Measurements from ENCODE around the gene LBR.

The LBR gene

DNA sequence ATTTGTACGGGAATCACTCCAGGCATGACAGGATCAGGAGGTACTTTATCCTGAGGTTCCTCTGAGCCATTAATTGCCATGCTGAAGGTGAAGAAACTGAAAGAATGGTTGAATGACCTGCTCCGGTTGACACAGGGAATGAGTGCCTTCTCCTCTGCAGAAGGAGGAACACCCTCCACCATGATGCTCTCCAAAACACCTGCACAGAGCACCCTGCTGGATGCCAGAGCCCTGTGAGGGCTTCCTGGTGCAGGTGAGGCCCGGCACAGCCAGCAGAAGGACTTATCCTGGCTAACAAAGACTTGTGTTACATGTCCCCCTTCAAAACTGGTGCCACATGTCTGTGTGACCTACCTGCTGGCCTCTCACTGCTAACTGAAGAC lies 14.3 kb upstream of the LBR start:
- no peak for DNase-seq

DNA sequence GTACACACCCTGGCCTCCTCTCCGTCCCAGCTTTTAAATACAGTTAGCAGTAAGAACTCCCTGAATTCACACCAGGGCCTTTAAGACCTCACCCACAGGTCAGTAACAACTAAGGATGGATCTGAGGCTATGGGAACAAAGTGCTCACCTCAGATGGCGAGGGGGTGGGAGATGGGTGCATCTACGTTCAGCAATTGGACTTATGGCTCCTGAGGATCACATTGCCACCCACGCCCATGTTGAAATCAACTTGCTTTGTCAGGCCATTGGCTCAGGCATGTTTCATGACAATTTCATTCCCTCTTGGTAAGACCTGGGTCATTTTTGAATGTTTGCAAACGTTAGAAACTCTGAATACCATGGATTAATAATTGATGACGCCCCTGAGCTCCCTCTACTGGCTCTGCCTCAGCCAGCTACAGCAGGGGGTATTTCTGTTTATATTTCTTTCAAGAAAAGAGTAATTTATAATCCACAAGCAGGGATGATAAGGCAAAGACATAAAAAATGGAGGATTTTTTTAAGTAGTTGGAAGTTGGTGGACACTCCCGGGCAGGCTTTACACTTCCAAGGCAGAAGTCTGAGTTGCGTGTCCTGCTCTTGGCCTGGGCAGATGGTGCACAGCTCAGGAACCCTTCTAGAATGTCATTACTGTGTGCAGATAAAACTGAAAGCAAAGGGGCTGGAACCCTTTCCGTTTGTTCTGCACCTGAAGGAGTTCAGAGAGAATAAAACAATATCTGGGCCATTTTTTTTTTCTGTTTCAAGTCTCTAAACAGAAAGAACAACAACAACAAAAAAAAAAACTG lies 13.7 kb upstream of the LBR start:
- DNase-seq, result no peak

DNA sequence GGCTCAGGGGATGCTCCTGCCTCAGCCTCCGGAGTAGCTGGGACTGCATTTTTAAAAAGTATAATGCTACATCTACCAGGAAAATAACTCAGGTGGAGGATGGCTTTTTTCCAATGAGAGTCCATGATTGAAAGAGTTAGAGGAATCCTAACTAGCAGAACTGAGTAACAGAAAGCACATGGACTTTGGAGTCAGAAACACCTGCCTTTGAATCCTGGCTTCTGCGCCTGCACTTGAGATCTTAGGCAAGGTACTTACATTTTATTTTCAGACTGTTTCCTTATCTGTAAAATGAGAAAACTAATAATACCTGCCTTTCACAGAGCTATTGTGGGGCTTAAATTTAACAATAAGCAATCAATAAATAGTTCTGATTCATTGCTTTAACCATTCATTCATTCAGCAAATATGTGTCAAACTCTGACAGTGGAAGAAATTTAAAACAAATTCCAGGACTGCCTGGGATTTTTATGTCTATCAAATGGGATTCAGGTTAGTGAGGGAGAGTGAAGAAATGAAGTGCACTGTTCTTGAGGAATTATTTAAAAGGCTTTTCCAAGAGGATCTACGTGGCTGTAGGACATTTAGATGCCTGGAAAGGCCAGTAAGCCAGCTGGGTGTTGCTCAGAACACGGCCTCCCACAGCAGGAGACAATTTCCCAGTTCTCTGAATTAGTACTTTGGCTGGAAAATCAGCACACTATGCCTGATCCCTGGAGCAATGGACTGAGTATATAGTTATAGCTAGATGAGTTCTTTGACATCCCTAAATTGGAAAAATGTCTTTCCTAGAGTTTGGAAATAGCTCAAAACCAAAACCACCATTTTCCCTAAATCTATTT lies 12.8 kb upstream of the LBR start:
- no peak for DNase-seq

DNA sequence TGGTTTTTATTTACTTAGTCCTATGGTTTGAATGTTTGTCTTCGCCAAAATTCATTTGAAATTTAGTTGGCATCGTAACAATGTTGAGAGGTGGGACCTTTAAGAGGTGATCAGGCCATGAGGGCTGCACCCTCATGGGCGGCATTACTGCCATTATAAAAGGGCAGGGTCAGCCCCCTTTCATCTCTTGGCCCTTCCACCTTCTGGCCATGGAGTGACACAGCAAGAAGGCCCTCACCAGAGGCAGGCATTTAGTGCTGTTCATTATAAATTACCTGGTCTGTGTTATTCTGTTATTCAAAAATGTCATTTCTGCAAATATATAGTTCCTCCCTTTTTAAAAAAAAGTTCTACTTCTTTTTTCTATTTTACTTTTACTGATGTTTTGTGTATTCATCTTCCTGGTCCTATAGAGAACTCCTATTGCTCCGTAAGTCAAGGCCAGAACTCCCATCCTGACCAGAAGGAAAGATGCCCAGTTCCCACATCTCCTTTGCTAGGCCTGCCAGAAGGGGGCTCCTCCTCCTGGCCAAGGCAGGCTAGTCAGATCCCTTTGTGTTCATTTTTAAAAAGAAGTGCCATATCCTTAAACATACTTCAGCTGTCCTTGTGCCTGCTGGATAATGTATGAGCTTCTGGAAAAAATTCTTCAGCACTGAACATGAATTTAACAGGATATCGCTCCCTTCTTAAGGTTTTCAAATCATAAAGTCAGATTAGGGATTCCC lies 10.0 kb upstream of the LBR start:
- no peak for DNase-seq

DNA sequence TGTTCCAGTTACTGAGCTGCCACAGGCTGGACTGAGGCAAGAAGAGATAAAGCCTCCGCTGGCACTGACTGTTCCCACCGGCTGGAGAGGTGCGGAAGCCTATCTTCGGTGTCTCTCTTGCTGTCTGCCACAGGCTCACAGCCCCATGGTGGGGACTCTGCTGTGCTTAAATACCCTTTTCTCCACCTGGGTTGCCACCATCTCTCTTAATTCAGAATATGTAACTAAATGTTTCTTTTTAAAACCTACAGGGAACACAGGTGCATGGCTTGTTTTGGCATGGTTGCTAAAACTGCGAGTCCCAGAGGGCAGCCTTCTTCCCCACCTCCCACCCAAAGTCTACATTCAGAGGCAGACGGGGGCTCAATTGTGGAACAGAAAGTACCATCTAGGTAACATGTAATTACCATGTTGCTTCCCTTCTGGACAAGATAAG lies 8.1 kb upstream of the LBR start:
- DNase-seq, result no peak

DNA sequence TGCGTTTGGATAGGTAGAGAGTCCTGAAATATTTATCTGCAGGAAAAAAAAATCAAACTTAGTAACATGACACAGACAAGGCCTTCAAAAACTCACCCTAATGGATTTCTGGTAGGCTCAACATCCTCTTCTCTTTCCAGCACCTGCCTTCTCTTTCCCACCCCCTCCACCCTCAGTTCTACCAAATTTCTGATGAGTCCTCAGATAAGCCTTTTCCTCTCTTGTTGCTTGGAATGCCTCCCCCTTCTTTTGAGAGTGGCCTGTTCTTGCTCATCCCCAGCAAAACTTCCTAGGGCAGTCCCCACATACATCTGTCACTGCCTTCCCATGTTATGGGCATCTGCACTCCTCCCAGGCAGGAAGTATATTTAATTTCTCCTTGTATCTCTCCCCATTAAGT lies 7.6 kb upstream of the LBR start:
- DNase-seq, result no peak

DNA sequence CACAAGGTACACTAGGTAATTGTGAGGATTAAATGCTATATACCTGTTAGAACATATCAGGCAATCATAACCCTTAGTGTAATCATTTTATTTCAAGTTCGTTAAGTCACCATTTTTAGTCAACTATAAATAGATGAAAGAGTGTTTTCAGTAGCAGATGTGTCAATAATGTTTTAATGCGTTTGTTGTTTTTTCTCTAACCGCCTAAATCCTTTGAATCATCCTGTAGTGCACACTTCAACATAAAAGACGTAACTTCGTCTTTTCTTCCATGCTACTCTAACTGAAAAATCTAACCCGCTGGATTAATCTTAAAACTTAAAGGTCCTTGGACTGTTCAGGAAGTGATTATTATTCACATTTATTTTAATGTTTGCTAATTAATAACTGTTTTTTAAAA lies 7.2 kb upstream of the LBR start:
- no peak for DNase-seq

DNA sequence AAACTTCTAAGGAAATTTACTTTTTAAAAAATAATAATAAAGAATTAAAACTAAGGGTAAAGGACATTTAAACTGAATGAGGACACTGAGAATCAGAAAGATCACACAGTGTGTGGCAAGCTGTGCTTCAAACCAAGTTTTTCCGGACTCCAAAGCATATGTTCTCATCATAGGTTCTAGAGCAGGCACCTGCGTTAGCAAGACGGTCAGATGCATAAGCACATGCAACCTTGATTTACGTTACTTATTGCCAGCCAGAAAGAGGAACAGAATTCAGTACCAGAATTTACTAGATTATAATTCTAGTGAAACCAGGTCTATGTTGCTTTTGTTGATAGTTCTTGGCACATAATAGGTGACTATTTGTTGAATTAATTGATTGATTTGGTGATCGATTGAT lies 6.2 kb upstream of the LBR start:
- DNase-seq, result no peak

DNA sequence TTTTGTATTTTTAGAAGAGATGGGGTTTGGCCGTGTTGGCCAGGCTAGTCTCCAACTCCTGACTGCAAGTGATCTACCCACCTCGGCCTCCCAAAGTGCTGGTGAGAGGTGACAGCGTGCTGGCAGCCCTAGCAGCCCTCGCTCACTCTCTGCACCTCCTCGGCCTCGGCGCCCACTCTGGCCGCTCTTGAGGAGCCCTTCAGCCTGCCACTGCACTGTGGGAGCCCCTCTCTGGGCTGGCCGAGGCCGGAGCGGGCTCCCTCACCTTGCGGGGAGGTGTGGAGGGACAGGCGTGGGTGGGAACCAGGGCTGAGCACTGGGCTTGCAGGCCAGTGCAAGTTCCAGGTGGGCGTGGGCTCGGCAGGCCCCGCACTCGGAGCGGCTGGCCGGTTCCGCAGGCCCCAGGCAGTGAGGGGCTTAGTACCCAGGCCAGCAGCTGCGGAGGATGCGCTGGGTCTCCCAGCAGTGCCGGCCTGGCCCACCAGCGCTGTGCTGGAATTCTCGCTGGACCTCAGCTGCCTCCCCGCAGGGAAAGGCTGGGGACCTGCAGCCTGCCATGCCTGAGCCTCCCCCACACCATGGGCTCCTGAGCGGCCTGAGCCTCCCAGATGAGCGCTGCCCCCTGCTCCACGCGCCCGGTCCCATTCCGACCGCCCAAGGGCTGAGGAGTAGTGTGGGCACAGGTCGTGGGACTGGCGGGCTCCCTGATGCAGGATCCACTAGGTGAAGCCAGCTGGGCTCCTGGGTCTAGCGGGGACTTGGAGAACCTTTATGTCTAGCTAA lies 3.4 kb upstream of the LBR start:
- no peak for DNase-seq

DNA sequence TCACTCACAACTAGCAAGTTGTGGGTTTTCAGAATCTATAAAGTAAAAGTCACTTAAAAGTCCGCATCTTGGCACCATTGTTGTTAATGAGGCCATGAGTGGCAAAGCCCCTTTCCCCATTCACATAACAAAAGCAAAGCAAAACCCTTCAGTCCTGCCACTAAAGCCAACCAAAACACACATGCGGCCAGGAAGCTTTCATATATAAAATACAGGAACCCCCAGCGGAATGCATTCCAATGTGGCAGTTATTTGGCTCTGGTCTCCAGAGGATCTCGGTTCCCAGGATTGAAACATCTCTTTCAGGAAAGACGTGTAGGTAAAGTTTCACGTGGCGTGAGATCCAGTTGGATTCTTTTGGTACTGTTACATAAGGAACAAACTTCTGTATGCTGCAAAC lies 2.5 kb upstream of the LBR start:
- DNase-seq, result no peak

DNA sequence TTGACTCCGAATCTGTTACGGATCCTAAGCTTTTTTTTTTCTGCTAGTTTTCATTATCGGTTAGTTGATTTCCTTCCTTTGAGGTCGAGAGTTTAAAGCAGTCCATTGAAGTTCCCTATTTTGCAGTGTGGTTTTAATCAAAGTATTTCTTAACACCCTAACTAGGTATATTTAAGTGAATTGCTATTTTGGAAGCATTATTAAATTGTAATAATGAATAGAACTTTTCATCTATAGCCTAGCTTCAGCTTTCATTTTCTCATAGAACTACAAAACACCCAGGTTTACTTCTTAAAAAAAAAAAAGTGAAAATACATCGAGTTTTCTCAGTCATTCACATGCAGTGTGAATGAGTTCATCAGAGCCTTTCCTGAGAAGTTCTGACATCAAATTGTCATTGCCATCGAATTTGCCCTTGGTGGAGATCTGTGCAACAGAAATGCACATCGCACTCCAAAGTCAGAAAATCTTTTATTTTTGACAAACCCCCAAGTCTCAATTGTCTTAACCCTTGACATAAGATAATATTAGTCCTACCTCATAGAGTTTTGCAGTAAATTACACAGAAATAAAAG lies 1.1 kb upstream of the LBR start:
- DNase-seq, result no peak

DNA sequence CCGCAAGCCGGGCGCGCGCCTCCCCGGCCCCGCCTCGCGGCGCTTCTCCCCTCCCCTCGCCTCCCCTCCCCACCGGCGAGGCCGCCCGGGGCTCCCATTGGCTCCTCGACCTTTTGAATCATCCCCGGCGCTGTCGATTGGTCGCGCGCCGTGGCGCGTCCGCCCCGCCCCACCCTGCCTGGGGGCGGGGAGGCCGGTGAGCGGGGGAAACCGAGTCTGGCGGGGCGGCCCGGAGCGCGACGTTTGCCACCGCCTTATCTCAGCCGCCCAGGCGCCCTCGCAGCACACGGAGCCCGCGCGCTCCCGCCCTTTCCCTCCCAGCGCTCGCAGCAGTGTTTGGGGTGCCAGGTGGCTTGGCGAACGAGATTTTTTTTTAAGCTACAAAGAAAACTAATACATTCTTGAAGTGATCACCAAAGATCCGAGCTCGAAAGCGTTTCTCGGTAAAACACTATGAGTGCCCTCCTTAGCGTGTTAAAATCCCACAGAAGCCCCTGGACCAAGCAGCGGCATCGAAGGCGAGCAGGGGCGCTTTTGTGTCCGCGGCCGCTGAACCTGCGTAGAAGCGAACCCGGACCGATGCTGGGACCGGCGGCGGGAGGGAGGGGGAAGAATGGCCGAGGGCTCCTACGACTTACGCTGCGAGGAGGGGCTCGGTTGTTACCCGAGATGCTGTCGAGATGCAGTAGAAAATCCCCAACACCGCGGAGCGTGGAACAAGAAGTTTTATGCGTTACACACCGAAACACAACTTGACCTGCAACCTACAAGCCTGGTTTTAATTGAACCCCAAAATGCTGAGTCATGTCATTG lies 436 bp upstream of the LBR start:
- peak; percentile 89 to 90 for DNase-seq

DNA sequence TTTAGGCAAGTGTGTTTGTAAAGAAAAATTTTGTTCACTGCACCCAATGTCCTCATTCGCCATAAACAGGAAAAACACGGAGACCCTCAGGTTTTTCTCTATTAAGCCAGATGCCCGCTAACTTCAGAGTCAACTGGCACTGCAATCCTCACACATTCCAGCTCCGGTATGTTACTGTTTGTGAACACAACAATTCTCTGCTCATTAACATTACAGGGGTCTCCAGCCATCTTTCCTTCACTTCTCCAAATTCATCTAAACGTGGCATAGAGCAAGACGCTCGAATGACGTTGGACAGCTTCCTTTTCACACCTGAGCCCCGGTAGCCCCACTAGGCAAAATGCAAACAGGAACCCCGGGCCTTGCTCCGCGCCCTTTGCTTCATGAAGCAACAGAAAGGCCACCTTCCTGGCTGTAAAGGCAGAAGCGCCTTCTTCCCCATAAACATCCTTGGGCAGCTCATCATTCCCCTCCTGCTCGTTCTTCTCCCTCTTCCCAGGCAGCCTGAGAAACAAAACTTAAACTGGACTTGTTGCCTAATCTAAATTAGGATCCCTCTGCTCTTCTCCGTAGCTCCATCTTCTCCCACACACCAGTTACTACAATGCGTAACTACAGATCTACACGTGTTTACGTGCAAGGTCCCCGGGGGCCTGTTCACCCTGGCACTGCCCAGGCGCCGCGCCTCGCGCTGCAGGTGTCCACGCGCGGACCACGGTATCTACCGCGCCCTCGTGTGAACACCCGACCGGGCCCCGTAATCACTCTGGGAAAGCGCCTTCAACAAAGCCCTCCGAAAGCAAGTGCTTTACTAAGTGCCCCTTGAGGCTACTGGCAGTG lies 1.2 kb downstream of the LBR start:
- peak; percentile 23 to 27 for DNase-seq

DNA sequence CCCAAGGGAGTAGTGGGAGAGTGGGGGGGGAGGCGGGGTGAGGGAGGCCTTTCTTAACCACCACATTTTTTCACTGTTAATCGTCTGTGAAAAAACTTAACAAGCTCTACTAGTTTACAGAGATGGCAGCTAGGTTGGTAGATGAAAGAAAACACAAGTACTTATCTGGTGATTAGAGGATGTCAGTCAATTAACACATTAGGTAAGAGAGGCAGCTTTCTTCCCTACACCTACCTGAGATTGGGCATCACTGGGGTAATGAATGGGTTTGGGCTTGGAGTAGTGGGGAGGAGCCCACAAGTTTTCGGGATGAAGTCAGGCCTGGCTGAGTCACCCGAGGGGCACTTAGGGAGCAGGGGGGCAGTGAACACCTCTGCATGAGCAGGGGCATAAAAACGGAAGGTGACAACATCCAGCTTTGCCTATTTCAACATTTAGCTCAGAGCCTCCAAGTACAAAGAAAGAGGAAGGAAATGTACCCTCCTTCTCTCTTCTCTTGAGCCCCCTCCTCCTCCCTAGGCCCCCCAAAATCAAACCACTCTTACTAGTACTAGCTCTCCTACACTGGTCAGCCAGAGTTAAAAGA lies 2.5 kb downstream of the LBR start:
- no peak for DNase-seq

DNA sequence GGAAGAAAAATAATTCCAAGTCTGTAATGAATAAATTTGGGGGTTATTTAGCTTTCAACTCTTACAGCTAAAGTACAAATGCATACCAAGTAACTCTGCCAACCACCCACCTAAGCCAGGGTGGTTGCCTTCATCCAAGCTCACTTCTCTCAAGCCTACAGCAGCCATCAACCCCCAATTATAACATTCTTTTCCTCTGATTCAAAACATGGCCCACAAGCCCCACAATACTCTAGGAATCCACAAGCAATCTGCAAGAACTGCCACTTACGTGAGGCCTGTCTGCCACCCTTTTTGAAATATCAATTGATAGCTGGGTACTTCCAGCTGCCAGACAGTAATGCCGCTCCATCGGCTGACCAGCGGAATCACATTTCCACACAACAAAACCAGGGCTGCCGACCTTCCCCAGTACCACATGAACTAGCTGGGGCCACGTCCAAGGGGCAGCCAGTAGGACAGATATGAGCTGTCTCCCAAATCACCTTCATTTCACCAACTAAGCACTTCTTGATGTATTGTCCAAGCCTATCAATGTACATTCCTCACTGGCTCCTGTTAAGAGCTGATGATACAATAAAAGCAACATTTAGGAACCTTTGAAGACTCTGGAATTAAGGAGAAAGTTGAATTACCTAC lies 3.2 kb downstream of the LBR start:
- no peak for DNase-seq

DNA sequence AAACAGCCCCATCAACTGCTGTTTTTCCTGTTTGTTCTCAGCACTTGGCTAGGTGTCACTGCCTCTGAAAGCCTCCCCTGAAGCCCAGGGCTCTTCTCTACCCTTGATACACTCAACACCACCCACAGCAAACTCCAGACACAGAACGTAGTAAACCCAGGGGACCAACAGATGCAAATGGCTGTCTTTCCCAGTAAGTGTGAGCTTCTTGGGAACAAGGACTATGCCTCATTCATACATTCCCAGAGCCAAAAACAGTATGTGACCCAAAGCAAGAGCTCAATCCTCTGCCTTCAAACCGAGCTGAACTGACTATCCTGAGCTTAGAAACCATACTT lies 4.4 kb downstream of the LBR start:
- DNase-seq, result no peak

DNA sequence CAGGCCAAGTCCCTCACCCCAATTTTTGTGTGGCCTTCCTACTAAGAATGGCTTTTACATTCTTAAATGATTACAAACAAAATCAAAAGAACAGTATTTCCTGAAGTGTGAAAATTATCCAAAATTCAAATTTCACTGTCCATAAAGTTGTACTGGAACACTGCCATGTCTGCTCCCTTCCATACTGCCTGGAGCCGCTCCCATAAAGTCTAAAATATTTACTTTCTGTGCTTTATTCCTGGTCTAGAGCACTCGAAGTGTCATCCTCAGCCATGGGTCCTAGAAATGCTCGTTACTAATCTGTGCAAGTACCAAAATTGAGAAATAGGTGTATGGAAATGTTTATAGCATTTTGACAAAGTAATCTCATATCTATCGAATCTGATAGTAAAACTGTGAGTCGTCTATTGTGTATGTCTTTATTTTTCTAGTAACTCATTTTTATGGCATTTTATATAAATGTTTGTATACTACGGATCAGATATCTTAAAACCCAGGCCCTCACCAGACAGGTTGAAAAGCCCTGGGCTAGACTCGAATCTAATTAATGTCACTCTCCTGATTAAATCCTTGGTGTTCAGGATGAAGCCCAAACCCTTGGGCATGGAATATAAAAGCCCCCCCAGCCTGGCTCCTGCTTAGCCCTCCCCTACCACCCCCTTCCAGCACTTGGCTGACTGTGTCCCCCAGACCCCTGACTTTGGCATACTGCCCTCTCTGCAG lies 4.9 kb downstream of the LBR start:
- no peak for DNase-seq

DNA sequence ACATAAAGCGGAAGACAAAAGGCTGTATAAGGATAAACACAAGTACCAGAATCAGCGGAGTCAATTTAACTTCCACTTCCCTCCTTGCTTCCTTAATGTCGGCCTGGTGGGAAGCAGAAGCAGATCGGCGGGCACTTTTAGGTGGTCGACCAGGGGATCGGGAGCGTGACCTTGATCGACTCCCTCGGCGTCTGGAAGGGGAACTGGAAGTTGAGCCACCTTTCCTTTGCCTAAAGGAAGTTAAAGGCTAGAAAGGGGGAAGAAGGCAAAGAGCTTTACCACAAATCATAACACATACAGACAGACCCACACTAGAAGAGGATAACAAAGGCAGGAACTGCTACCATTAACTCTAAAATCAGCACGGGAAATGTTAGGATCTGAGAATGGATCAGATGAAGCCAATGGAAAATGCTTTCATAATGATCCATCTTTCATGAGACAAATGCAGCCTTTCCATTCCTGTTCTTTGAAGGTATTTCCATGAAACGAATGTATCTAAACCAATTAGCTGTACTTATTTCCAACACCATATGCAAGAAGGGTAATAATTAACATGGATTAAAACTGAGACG lies 5.7 kb downstream of the LBR start:
- no peak for DNase-seq

DNA sequence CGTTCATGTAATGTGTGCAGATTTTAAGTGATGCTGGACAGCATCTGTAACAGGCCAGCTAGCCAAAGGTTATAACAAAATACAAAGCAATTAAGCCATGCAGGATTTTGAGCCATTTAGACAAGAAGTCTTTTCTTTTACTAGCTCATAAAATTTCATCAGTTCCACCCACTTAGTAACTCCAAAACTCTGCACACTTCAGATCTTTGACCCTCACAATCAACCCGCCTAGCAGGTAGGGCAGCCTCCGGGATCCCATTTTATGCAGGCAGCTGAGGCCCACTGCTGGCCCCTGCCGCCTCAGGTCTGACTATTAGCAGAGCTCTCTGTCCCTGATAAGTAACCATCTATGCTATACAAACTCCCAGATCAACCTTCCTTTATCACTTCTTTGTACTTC lies 9.2 kb downstream of the LBR start:
- no peak for DNase-seq
